Upper lobe of left lung (tissue), 6 donors: ENCODE results near the gene ERMP1. TPM values are rescaled to one million over a fixed set of nuclear protein-coding genes. Genes with fewer than 3 reads are reported as not detected.

Experiments used
- ATAC-seq, 2 donors: fragments of 200-7000 bp; cut with Tn5 transposase; one replicate each; pipeline ENCODE4 v1.9.1; 2022; ENCODE audit warnings: mild to moderate bottlenecking in 2 of 2, moderate library complexity in 2 of 2; ENCODE audit not compliant: low FRiP score in 2 of 2
- DNase-seq, 2 donors: peaks; one replicate each; pipeline ENCODE4 v3.0.0-alpha.2; 2019 to 2020
- H3K27ac ChIP-seq, 4 donors: fragments of 200-600 bp; sonication (generic); one replicate each; pipeline ENCODE4 v1.5.1; 2016 to 2019
- H3K27me3 ChIP-seq, 4 donors: fragments of 200-600 bp; sonication (generic); one replicate each; pipeline ENCODE4 v1.5.1; 2017 to 2019
- H3K36me3 ChIP-seq, 4 donors: fragments of 200-600 bp; sonication (generic); one replicate each; pipeline ENCODE4 v1.5.1; 2016 to 2019
- H3K4me1 ChIP-seq, 4 donors: fragments of 200-600 bp; sonication (generic); one replicate each; pipeline ENCODE4 v1.5.1; 2018 to 2019
- H3K4me3 ChIP-seq, 4 donors: fragments of 200-600 bp; sonication (generic); one replicate each; pipeline ENCODE4 v1.5.1; 2017 to 2019; ENCODE audit warnings: mild to moderate bottlenecking in 2 of 4, moderate library complexity in 1 of 4
- H3K9me3 ChIP-seq, 4 donors: fragments of 200-600 bp; sonication (generic); one replicate each; pipeline ENCODE4 v1.5.1; 2018 to 2019
- CTCF ChIP-seq, 6 experiments: fragments of 450-650 bp in 4 of 6; fragments of 200-600 bp in 2 of 6; sonication (generic) in 2 of 6; IDR thresholded peaks; one replicate each; pipeline ENCODE4 v1.5.1; 2016 to 2019; ENCODE audit warnings: antibody characterized with exemption in 6 of 6
- EP300 ChIP-seq, 4 donors: sonication (generic); formaldehyde crosslinking; IDR thresholded peaks; one replicate each; pipeline ENCODE4 v1.5.1; 2017; ENCODE audit warnings: antibody characterized with exemption in 4 of 4, control low read depth in 2 of 4
- POLR2A ChIP-seq, 4 donors: fragments of 450-650 bp; IDR thresholded peaks; one replicate each; pipeline ENCODE4 v1.5.1; 2016 to 2017; ENCODE audit warnings: antibody characterized with exemption in 4 of 4, mild to moderate bottlenecking in 2 of 4
- POLR2AphosphoS5 ChIP-seq, 2 donors: sonication (generic); formaldehyde crosslinking; IDR thresholded peaks; one replicate each; pipeline ENCODE4 v1.5.1; 2017; ENCODE audit warnings: antibody characterized with exemption in 2 of 2
- WGBS, 2 donors: methylation state at CpG; one replicate each; pipeline ENCODE4 v1.1.5; 2017 to 2018; 5-methylcytosine and 5-hydroxymethylcytosine counted together
- total RNA-seq, 6 donors: library from RNA; depleted of rRNA in 4 of 6; stranded (reverse); fragments of >200 nt in 4 of 6; gene quantifications; one replicate each; pipeline versions ENCODE4 v1.1.0 to v1.2.1, GENCODE V29; 2016 to 2021
- donor health status: DM: no; HTN: no; CAD: no; lungs with moderate emphysema.
- donor health status: DM: no; HTN: yes; CAD: no; lungs with severe emphysema.

Gene ERMP1
- total RNA-seq, 6 donors from 2014 or later, result 8.4 to 27.4 (median 20.5) TPM

DNA sequence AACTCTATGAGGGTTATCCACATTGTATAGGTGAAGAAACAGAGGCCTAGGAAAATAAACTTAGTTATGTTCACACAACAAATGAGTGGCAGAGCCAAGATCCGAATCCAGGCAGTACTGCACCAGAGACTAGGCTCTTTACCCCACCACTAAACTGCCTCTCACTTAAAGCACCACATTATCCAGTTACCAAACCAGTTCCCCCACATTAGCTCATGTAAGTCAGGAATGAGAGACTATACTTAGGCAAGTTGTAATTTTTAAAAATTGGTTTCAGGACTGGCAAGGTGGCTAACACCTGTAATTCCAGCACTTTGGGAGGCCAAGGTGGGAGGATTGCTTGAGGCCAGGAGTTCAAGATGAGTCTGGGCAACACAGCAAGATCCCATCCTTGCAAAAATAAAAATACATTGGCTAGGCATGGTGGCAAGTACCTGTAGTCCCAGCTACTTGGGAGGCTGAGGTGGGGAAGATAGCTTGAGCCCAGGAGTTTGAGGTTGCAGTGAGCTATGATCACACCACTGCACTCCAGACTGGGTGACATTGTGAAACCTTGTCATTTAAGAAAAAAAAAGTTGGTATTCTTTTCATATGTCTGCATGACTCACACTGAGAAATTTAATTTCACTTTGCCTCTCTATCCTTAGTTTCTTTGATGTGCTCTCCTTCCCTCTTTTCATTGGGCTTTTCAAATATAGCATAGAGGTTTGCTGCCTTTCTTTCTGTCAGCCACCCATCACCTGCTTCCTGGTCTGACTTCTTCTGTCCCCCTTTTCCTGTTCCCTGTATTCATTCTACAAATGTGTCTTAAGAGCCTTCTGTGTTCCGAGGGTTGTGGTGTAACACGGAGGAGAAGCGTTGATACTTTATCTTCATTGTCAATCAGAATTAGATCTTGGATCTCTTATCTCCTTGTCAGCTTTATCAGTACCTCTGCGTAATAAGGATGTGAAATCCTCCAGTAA lies 64.7 kb downstream of the ERMP1 start:
- DNase-seq (no peak), ATAC-seq (no peak)
- H3K36me3 ChIP-seq, result peaks cover 24 to 97% (median 46%) of the 10 kb centered on the region in 4 donors
- no peak overlapping the region for H3K27ac ChIP-seq
- H3K9me3 ChIP-seq, result no peaks in the 10 kb centered on the region
- H3K4me3 ChIP-seq, result no peak overlapping the region
- TF ChIP-seq POLR2A (IDR thresholded peaks at IDR 0.05) (no peak), POLR2AphosphoS5 (IDR thresholded peaks at IDR 0.05) (no peak), CTCF (IDR thresholded peaks at IDR 0.05) (no peak), EP300 (IDR thresholded peaks at IDR 0.05) (no peak)
- no peaks in the 10 kb centered on the region for H3K4me1 ChIP-seq
- 86 to 92% methylated on average over 5 of the region's 5 CpGs for WGBS, 2 donors
- H3K27me3 ChIP-seq, result no peaks in the 10 kb centered on the region

- DNase-seq, result no peak
- Histone ChIP-seq H3K9me3 (no peaks in the 10 kb centered on the region), H3K4me3 (no peak overlapping the region), H3K27me3 (no peaks in the 10 kb centered on the region), H3K27ac (no peak overlapping the region), H3K36me3 (peaks cover 20 to 87% (median 45%) of the 10 kb centered on the region in 4 donors), H3K4me1 (no peaks in the 10 kb centered on the region)
- 94 to 100% methylated on average over 1 of the region's 1 CpG for WGBS, 2 donors
- TF ChIP-seq EP300 (IDR thresholded peaks at IDR 0.05) (no peak), CTCF (IDR thresholded peaks at IDR 0.05) (no peak), POLR2AphosphoS5 (IDR thresholded peaks at IDR 0.05) (no peak), POLR2A (IDR thresholded peaks at IDR 0.05) (no peak)
- ATAC-seq, result no peak
Measured at GRCh38 chr9:5764130-5764868, 68.6 kb downstream of the ERMP1 start.

DNA sequence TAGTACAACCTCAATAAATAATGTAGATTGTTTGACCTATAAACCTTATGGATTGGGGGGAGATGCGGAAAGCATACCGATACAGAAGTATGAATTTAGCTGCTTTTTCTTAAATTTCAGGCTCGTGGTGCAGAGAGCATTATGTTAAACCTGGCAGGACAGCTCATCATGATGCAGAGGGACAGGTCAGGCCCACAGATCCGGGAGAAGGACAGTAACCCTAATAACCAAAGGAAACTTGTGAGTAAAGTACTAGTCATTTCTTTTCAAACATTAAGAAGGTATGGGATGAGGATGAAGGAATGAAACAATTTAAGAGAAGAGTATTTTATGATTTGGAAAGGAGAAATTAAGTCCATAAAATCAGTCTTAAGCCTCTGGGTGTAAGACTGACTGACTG lies 70.5 kb downstream of the ERMP1 start:
- Histone ChIP-seq H3K36me3 (peaks cover 18 to 87% (median 37%) of the 10 kb centered on the region in 4 donors), H3K4me3 (no peak overlapping the region), H3K4me1 (no peaks in the 10 kb centered on the region), H3K9me3 (no peaks in the 10 kb centered on the region), H3K27ac (no peak overlapping the region), H3K27me3 (no peaks in the 10 kb centered on the region)
- 98% methylated on average over 4 of the region's 4 CpGs for WGBS, 2 donors
- DNase-seq, result no peak
- ATAC-seq, result no peak
- TF ChIP-seq POLR2AphosphoS5 (IDR thresholded peaks at IDR 0.05), result no peak
- TF ChIP-seq CTCF (IDR thresholded peaks at IDR 0.05), result no peak
- TF ChIP-seq POLR2A (IDR thresholded peaks at IDR 0.05), result no peak
- TF ChIP-seq EP300 (IDR thresholded peaks at IDR 0.05), result no peak

DNA sequence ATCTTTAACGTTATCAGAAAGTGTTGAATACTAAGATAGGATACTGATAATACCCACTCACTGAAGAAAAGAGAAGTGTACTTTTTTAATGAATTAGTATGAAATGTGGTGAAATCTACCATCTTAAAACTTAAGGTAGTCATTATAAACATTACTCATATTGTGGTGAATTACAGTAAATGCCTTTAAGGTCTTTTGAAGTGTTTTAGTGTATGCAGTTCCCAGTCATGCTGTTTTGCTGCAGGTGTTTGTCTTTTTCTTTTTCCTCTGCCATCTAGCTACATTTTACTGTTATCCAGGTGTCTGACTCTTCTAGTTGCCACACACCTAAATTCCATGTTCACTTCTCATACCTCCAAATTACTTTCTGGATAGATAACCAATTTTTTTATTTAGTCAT lies 72.6 kb downstream of the ERMP1 start:
- Histone ChIP-seq H3K27me3 (no peaks in the 10 kb centered on the region), H3K36me3 (peaks cover 11 to 82% (median 30%) of the 10 kb centered on the region in 4 donors), H3K4me1 (no peaks in the 10 kb centered on the region), H3K4me3 (no peak overlapping the region), H3K9me3 (no peaks in the 10 kb centered on the region), H3K27ac (no peak overlapping the region)
- DNase-seq, result no peak
- 77 to 82% methylated on average over 1 of the region's 1 CpG for WGBS, 2 donors
- no peak for TF ChIP-seq EP300 (IDR thresholded peaks at IDR 0.05)
- TF ChIP-seq POLR2AphosphoS5 (IDR thresholded peaks at IDR 0.05), result no peak
- no peak for TF ChIP-seq POLR2A (IDR thresholded peaks at IDR 0.05)
- TF ChIP-seq CTCF (IDR thresholded peaks at IDR 0.05), result no peak
- ATAC-seq, result no peak
